ENCODE data around the gene NOPCHAP1.

DNA sequence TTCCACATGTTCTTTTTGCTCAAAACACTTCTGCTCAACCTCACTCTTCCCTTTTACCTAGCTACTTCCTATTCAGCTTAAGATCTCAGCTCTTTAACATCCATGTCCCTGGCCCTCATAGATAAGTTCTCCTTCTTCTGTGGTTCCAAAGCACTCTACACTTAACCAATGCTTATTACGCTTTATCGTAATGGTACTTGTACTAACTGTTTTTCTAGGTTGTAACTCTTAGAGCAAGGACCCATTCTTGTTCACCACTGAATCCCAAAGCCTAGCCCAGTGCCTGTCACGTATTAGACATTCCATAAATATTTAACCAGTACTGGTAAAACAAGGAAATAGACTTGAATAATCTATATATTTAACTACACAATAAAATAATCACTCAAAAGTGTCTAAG lies 33.3 kb upstream of the NOPCHAP1 start:
- TF ChIP-seq POLR2A (IDR thresholded peaks at IDR 0.05) (no peak), CTCF (IDR thresholded peaks at IDR 0.05) (no peak)
